ENCODE data around the gene VASP.

VASP gene

GRCh38 chr19:45471931-45472562 is 35.2 kb upstream of the VASP start:
- Histone ChIP-seq H3K4me2 (peak overlapping the region; percentile 2 to 100 (median 44); a peak in 18 of 22 replicates), H3K36me3 (no peaks in the 10 kb centered on the region), H3K27me3 (peaks cover 52 to 70% (median 62%) of the 10 kb centered on the region in 11 experiments), H4K20me1 (peaks cover 0 to 36% (median 11%) of the 10 kb centered on the region in 11 experiments; a peak in 15 of 22 replicates), H3K4me1 (peaks cover 27 to 66% (median 58%) of the 10 kb centered on the region in 10 experiments), H3K27ac (no peak overlapping the region), H3K9me3 (replicated peaks in 1 of 11) (no peaks in the 10 kb centered on the region), H3K9ac (no peak overlapping the region; a peak in 1 of 22 replicates), H3K4me3 (peak overlapping the region in 1 of 10 experiments; percentile 46; a peak in 1 of 20 replicates)
- TF ChIP-seq Cebpa-rat (IDR thresholded peaks at IDR 0.05) = no peak

GRCh38 chr19:45472563-45473366 is 34.5 kb upstream of the VASP start:
- H3K36me3 ChIP-seq = no peaks in the 10 kb centered on the region
- H3K9ac ChIP-seq = peak overlapping the region in 1 of 11 experiments; percentile 4; a peak in 1 of 22 replicates
- H3K4me3 ChIP-seq = peak overlapping the region in 1 of 10 experiments; percentile 46; a peak in 1 of 20 replicates
- peak overlapping the region in 10 of 11 experiments; percentile 2 to 65 (median 37); a peak in 17 of 22 replicates for H3K4me2 ChIP-seq
- peaks cover 29 to 69% (median 61%) of the 10 kb centered on the region in 10 experiments for H3K4me1 ChIP-seq
- no peaks in the 10 kb centered on the region for H3K9me3 ChIP-seq (replicated peaks in 1 of 11)
- peaks cover 0 to 36% (median 11%) of the 10 kb centered on the region in 11 experiments; a peak in 15 of 22 replicates for H4K20me1 ChIP-seq
- no peak for TF ChIP-seq Cebpa-rat (IDR thresholded peaks at IDR 0.05)
- H3K27ac ChIP-seq = no peak overlapping the region
- H3K27me3 ChIP-seq = peaks cover 52 to 70% (median 62%) of the 10 kb centered on the region in 11 experiments

- H3K4me3 ChIP-seq = no peak overlapping the region
- H3K27me3 ChIP-seq = peaks cover 52 to 67% (median 62%) of the 10 kb centered on the region in 11 experiments
- no peak overlapping the region for H3K9ac ChIP-seq
- H3K4me2 ChIP-seq = no peak overlapping the region
- H3K4me1 ChIP-seq = peaks cover 30 to 70% (median 62%) of the 10 kb centered on the region in 10 experiments
- no peaks in the 10 kb centered on the region for H3K36me3 ChIP-seq
- H3K9me3 ChIP-seq (replicated peaks in 1 of 11) = no peaks in the 10 kb centered on the region
- H3K27ac ChIP-seq = no peak overlapping the region
- peaks cover 0 to 32% (median 8%) of the 10 kb centered on the region in 11 experiments; a peak in 15 of 22 replicates for H4K20me1 ChIP-seq
- TF ChIP-seq Cebpa-rat (IDR thresholded peaks at IDR 0.05) = no peak
These were observed 34.0 kb upstream of the VASP start for GRCh38 chr19:45473367-45473681.

GRCh38 chr19:45473682-45474605 is 33.3 kb upstream of the VASP start:
- TF ChIP-seq Cebpa-rat (IDR thresholded peaks at IDR 0.05) = no peak
- Histone ChIP-seq H3K9ac (0 out of 22 replicates have a peak overlapping the region, but pooled peaks of 1 of the 11 experiments have one; percentile 10), H3K27ac (no peak overlapping the region)

GRCh38 chr19:45474606-45475521 is 32.4 kb upstream of the VASP start:
- no peak overlapping the region for H3K27ac ChIP-seq

More at GRCh38 chr19:45473682-45474605, 33.3 kb upstream of the VASP start:
- peaks cover 0 to 26% (median 4%) of the 10 kb centered on the region in 11 experiments; a peak in 11 of 22 replicates for H4K20me1 ChIP-seq
- H3K4me2 ChIP-seq = no peak overlapping the region
- H3K36me3 ChIP-seq = no peaks in the 10 kb centered on the region
- H3K4me3 ChIP-seq = no peak overlapping the region
- peaks cover 52 to 63% (median 62%) of the 10 kb centered on the region in 11 experiments for H3K27me3 ChIP-seq
- no peaks in the 10 kb centered on the region for H3K9me3 ChIP-seq (replicated peaks in 1 of 11)
- peaks cover 30 to 67% (median 59%) of the 10 kb centered on the region in 10 experiments for H3K4me1 ChIP-seq

GRCh38 chr19:45475537-45476291 is 31.6 kb upstream of the VASP start:
- H3K27ac ChIP-seq = no peak overlapping the region
- H3K36me3 ChIP-seq = no peaks in the 10 kb centered on the region
- H3K27me3 ChIP-seq = peaks cover 50 to 59% (median 58%) of the 10 kb centered on the region in 11 experiments
- no peak overlapping the region for H3K9ac ChIP-seq
- H4K20me1 ChIP-seq = peaks cover 0 to 19% (median 4%) of the 10 kb centered on the region in 11 experiments; a peak in 11 of 22 replicates
- no peak for TF ChIP-seq Cebpa-rat (IDR thresholded peaks at IDR 0.05)
- H3K9me3 ChIP-seq (replicated peaks in 1 of 11) = no peaks in the 10 kb centered on the region
- H3K4me1 ChIP-seq = peaks cover 20 to 53% (median 45%) of the 10 kb centered on the region in 10 experiments
- H3K4me3 ChIP-seq = no peak overlapping the region
- H3K4me2 ChIP-seq = peak overlapping the region in 9 of 11 experiments; percentile 7 to 60 (median 38); a peak in 15 of 22 replicates

More at GRCh38 chr19:45474606-45475521, 32.4 kb upstream of the VASP start:
- H4K20me1 ChIP-seq = peaks cover 0 to 23% (median 4%) of the 10 kb centered on the region in 11 experiments; a peak in 11 of 22 replicates
- no peaks in the 10 kb centered on the region for H3K9me3 ChIP-seq (replicated peaks in 1 of 11)
- H3K4me2 ChIP-seq = peak overlapping the region in 4 of 11 experiments; percentile 3 to 38 (median 20); a peak in 2 of 22 replicates
- H3K27me3 ChIP-seq = peaks cover 52 to 63% (median 62%) of the 10 kb centered on the region in 11 experiments
- H3K36me3 ChIP-seq = no peaks in the 10 kb centered on the region
- H3K4me1 ChIP-seq = peaks cover 28 to 62% (median 54%) of the 10 kb centered on the region in 10 experiments
- TF ChIP-seq Cebpa-rat (IDR thresholded peaks at IDR 0.05) = no peak
- no peak overlapping the region for H3K9ac ChIP-seq
- H3K4me3 ChIP-seq = no peak overlapping the region

GRCh38 chr19:45476304-45476703 is 31.0 kb upstream of the VASP start:
- H4K20me1 ChIP-seq = peaks cover 0 to 18% (median 4%) of the 10 kb centered on the region in 11 experiments; a peak in 9 of 22 replicates
- H3K9ac ChIP-seq = 0 out of 22 replicates have a peak overlapping the region, but pooled peaks of 1 of the 11 experiments have one; percentile 30
- no peak overlapping the region for H3K4me3 ChIP-seq
- no peaks in the 10 kb centered on the region for H3K9me3 ChIP-seq (replicated peaks in 1 of 11)
- H3K27me3 ChIP-seq = peaks cover 44 to 53% (median 52%) of the 10 kb centered on the region in 11 experiments
- H3K27ac ChIP-seq = no peak overlapping the region
- H3K36me3 ChIP-seq = no peaks in the 10 kb centered on the region
- no peak for TF ChIP-seq Cebpa-rat (IDR thresholded peaks at IDR 0.05)
- peaks cover 17 to 48% (median 39%) of the 10 kb centered on the region in 10 experiments for H3K4me1 ChIP-seq
- peak overlapping the region in 9 of 11 experiments; percentile 7 to 60 (median 38); a peak in 15 of 22 replicates for H3K4me2 ChIP-seq
